ENCODE results near the gene PDE11A.

Gene PDE11A

DNA sequence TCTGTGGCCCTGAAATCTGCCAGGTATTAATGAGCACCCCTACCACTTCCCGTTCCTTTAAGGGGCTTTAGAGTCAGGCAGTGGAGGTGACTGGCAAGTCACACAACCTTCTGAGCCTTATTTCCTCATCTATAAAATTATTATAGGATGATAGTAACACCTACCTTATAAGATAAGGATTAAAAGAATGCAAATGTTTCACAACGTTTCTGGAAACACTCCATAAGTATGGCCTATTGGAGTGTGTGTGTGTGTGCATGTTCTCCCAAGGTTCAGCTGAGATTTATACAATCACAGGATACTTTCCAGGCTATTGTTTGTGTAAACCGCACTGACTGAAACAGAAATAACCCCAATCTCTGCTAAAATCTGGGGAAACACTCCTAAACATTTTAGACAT, 176.0 kb downstream of the PDE11A start:
- intact Hi-C loops (cut with DNase I), result no loop called here
- no peak for DNase-seq

DNA sequence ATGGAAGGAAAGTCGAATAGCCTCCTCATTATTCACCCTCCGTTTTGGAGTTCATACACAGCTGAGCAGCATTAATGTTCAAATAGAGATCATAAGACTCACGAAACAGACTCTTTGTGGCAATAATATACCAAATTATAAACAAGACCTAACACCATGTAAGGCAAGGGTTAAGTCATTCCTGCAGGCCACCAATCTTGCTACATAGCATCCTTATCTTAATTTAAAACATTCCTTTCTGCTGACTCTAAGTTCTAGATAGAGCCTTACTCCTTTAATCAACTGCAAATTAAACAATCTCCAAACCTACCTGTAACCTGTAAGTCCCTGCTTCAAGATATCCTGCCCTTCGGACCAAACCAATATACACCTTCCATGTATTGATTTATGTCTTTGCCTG, 178.0 kb downstream of the PDE11A start:
- intact Hi-C loops (cut with DNase I), result no loop called here
- no peak for DNase-seq

DNA sequence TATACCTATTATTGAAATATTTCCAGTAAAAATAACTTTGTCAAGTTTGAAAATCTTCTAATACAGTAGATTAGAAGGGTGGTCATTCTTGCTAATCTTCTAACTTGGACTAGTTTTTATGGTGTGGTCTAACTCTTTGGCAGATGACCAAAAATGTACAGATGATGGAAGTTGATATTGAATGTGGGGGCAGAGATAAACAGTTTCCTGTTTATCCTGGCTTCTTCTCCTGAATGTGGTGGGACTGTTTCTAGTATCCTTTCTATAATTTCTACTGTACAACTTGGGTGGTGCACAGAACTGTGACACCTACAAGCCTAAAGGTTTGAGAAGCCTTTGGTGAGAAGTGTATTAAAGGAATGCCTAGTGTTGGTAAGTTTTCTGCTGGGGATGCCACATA, 178.7 kb downstream of the PDE11A start:
- DNase-seq, result no peak
- intact Hi-C loops (cut with DNase I), result no loop called here

DNA sequence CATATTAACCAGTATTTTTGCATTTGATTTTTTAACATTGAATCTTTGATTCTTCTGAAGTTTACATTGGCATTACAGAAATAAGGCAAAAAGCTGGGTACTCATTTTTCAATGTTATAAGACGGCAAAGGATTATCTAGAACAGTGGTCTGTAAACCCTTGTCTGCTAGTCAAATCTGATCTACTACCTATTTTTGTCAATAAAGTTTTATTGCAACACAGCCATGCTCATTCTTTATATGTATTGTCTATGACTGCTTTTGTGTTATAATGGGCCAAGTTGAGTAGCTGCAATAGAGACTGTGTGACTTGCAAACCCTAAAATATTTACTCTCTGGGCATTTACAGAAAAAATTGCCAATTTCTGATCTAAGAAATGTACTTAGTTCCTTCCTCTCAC, 181.0 kb downstream of the PDE11A start:
- DNase-seq, result no peak
- intact Hi-C loops (cut with DNase I), result no loop called here

DNA sequence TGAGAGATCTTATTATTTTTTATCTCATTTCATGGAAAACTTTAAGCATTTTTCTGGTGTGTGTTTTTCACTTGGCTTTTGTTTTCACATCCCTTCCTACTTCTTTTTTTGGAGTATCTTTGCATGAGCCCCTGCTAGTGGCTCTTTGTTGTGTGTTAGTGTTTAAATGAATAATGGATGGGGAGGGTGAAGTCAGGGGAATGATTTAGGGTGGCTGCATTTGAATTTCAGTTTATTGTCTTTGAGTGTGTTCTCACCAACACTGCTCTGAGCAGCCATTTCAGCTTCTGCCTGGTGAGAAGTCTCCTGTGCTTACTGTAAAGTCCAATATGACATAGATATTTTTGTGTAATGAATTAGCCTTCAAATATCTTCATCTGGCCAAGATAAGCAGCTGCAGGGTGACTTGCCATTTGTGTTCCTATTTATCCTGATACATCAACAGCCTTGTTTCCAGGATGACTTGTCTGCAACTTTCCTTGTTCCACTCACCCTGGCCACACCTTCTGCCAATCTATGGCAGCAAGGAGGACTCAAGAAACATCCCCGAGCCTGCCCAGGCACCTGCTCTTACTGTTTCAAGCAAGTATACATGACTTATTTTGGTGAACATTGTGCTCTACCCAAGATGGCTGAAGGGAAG, 182.6 kb downstream of the PDE11A start:
- DNase-seq, result no peak
- intact Hi-C loops (cut with DNase I), result no loop called here

DNA sequence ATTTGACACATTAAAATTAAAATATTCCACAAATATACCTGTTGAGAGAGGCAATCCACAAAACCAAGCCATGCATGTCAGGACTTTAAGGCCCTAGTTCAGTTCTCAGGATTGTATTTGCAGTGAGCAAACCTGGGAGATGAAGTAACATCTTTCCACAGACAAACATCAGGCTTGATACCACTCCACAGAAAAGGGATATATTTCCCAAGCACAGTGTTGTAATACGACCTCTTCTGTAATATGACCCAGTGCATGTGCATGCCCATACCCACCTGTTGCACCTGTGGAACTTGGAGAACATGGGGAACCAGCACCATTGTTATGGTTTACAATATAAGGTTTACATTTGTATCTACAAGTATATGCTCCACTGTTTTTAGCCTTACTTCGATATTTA, 184.0 kb downstream of the PDE11A start:
- DNase-seq, result no peak
- intact Hi-C loops (cut with DNase I), result no loop called here

DNA sequence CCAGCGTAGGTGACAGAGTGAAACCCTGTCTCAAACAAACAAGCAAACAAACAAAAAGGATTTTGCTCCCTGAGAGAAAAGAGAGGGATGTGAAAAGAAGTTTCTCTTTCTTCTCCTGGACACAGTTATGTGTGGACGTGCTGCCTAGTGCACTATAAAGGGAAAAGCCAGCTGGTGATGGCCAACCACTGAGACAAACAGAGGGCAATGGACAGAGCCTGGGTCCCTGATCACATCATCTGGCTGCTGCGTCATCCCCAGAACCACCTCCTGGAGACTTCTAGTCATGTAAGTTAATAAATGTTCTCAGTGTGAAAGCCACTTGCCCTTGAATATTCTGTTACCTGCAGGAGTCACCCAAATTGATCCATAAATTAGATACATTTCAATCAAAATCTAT, 184.9 kb downstream of the PDE11A start:
- intact Hi-C loops (cut with DNase I), result no loop called here

DNA sequence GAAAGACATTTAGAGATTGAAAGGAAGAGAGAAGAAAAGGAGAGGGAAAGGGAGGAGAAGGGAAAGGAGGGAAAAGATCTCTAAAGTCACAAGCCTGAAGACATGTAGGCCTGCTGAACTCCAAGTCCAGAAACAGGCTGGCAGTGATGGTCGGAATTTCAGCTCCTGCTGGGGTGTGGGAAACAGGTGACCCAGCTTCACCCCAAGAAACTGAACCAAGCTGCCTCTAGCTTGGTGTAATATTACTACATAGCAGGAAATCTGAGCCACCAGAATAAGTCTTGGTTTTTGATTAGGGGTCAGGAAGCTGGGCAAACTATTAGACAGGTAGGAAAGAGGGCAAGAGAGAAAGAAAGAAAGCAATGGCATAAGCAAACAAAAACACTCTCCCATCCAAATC, 185.8 kb downstream of the PDE11A start:
- intact Hi-C loops (cut with DNase I), result no loop called here
- DNase-seq, result no peak

More for the DNA sequence above, 184.9 kb downstream of the PDE11A start:
- DNase-seq, result no peak

DNA sequence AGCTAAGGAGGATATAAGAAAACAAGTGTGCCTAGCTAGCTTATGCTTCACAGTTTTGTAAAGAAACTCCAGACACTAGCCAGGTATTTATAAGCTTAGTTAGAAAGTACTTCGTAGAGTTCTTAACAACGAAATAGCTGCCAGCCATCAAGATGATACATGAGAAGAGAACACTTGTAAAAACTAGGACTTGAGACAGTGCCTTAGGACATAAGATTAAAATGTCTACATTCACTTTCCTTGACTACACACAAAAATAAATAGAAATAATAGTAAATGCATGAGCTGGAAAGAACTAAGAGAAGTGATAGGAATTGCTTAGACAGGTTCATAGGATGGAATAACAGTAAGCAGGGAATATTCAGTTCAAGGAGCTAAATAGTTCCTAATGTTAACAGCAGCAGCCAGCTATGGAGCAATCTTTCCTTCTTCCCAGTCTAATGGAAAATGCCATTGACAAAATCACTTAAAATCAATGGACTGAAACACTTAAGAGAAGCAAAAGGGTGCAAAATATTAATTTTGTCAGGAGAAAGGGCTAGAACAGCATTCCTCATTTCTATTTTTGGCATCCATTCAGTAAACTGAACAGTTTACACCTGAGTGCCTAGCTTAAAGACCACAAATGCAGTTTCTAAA, 186.6 kb downstream of the PDE11A start:
- DNase-seq, result no peak
- intact Hi-C loops (cut with DNase I), result no loop called here

DNA sequence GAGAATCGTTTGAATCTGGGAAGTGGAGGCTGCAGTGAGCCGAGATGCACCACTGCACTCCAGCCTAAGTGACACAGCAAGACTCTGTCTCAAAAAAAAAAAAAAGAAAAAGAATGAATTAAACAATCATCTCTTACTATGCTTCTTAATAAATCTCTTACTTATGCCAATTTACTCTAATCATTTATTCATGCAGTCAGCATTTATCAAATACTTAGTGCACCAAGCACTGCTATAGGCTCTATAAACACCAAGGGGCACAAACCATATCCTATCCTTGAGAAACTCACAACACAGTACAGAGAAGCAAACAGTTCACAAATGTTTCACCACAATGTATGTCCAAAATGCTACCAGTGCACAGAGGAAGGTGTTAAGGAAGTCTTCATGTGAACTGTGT, 189.4 kb downstream of the PDE11A start:
- intact Hi-C loops (cut with DNase I), result no loop called here
- no peak for DNase-seq

DNA sequence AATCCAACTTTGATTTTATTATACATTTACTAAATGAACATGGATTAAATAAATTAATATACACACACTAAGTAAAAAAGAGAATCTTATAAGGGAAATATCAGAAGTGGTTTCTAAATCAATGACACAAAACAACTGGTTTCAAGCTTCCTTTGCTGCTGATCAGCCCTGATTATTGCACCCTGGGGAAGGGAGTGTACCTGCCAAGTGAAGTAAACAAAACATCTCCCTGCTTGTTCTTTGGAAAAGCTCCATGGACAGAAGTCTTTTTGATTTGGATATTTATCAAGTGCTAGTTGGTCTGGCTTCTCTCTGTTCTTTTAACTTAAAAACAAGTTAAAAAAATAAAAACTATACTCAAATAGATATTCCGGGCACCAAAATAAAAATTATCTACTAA, 190.1 kb downstream of the PDE11A start:
- intact Hi-C loops (cut with DNase I), result no loop called here
- DNase-seq, result no peak

DNA sequence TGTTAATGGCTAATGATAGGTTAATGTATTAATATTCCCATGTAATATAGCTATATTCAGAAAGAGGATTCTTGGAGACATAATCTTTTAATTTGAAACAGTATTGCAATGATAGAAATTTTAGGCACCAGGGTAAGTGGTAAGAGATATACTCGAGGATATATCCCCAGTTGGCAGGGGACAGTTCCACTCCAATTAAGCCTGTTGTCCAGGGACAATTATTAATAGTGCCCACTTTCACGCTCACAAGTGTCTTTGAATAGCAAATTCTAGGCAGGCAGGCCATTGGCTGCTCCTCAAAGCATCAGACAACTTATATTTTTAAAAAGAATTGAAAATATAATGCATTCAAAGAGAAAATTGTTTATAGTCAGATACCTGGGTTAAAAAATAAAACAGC, 190.7 kb downstream of the PDE11A start:
- intact Hi-C loops (cut with DNase I), result no loop called here
- DNase-seq, result no peak

DNA sequence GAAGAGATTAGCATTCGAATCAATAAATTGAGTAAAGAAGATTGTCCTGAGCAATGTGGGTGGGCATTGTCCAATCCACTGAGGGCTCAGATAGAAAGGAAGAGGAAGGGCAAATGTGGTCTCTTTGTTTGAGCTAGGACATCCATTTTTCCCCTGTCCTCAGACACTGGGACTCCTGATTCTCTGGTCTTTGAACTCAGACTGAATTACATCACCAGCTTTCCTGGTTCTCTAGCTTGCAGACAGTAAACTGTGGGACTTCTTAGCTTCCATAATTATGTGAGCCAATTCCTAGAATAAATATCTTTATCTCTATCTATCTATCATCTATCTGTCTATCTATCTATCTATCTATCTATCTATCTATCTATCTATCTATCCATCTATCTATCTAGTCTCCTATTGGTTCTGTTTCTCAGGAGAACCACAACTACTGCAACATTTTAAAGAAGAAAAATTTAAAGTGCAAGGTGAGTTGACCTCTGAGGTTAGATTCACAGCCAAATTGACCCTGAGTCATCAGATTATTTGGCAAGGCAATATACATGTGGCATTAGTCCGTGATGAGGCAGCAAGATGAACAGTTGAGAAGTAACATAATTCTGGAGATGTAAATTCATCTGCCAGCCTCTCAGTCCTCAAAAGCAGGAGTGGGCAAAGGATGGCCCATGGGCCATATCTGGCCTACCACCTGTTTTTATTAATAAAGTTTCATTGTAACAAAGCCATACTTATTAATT, 191.4 kb downstream of the PDE11A start:
- intact Hi-C loops (cut with DNase I), result no loop called here
- DNase-seq, result no peak

DNA sequence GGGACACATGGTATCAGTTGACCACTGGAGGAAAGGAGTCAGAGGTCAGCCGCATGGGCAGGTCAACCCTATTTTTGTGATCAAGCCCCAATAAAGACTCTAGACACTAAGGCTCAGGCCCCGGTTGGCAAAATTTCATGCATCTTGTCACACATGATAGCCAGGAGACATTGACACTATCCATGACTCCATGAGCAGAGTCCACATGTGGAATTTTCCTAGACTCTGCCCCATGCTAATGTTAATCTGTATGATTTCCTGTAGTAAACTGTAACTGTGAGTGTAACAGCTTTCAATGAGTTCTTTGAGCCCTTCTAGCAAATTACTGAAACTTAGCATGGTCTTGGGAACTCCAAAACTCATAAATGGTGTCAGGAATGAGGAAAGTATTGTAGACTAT, 192.3 kb downstream of the PDE11A start:
- intact Hi-C loops (cut with DNase I), result no loop called here
- no peak for DNase-seq

DNA sequence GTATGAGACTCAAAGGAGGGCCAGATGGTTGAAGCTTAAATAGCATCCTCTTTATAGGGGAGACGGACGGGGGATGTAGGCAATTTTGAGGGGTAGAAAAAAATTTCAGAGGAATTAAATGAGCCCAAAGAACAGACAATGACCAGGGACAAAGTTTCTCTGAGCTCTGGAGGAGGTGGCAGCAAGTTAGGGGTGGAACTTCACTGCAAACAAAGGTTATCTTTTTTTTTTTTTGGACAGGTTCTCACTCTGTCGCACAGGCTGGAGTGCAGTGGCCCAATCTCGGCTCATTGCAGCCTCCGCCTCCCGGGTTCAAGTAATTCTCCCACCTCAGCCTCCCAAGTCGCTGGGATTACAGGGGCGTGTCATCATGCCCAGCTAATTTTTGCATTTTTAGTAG, 195.6 kb downstream of the PDE11A start:
- no peak for DNase-seq
- intact Hi-C loops (cut with DNase I), result no loop called here

DNA sequence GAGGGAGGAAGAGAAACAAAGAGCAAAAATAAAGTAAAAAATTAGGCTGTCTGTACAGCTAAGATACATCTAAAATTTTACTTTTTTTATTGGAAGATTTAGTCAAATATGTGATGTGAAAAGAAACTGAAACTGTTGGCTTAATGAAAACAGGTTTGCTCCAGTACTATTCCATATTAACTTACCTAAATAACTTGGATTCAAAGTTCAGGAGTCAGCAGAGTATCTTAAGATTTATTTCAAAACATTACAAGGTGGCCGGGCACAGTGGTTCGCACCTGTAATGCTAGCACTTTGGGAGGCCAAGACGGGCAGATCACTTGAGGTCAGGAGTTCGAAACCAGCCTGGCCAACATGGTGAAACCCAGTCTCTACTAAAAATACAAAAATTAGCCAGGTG, 197.9 kb downstream of the PDE11A start:
- DNase-seq, result no peak
- intact Hi-C loops (cut with DNase I), result no loop called here

DNA sequence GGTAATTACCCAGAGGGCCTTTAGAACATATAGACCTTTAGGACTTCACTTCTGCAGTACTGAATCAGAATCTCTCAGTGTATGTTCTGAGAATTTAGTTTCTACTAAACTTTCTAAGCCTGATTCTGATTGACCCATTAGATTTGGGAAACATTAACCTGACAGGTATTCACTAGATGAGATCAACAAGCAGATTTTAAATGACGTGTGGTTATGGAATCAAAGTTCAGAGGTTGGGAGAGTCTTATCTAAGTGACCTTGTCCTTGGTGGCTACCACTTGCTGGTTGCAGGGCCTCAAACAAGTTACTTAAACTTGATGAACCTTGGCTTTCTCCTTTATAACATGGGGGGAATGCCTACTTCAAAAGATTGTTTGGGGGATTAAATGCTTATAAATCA, 198.7 kb downstream of the PDE11A start:
- no peak for DNase-seq
- intact Hi-C loops (cut with DNase I), result no loop called here

DNA sequence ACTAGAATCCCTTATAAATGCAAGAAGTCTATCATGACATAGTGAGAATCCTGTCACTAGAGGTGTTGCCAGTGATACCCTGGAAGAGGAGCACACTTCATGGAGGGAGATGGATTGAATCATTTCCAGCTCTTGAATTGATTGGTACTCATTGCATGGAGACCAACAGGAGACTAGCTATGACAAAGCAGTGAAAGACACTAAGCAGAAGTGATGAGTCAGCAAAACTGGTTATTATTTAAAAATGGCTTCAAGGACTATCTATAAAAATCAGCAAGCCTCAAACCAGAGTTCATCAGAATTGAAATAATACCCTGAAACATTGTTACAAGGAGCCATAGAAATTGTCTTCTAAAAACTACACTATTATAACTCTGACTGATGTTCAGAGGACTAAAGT, 200.3 kb downstream of the PDE11A start:
- DNase-seq, result no peak
- intact Hi-C loops (cut with DNase I), result no loop called here

DNA sequence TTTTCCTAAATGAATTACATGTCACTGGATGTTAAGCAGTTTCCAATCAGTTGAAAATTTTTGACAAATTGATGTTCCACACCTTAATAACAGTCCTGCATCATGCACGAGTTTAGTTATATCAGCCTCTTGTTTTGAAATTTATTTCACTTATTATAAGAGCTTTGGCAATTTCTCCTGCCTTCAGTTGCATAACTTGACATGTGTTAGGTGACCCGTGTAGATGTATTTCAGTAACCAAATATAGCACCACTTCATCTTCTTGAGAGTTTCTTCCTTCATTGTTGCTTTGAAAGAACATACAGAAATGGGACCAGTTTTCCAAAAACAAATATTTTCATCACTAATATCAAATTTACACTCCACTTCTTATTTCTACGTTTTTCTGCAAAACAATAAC, 202.7 kb downstream of the PDE11A start:
- intact Hi-C loops (cut with DNase I), result no loop called here
- DNase-seq, result no peak

DNA sequence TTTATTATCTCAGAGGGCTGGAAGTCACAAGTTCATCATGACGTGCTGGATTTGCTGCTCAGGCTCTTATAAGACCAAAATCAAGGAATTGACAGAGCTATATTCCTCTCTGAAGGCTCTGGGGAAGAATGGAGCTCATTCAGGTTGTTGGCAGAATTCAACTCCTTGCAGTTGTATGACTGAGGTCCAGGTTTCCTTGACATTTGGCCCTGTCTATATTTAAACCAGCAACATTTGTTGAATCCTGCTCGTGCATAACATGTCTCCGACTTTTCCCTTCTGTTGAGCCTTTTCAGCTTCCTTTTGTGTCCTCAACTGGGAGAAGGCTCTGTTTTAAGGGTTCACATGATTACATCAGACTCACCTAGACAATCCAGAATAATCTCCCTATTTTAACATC, 203.4 kb downstream of the PDE11A start:
- intact Hi-C loops (cut with DNase I), result no loop called here
- no peak for DNase-seq

DNA sequence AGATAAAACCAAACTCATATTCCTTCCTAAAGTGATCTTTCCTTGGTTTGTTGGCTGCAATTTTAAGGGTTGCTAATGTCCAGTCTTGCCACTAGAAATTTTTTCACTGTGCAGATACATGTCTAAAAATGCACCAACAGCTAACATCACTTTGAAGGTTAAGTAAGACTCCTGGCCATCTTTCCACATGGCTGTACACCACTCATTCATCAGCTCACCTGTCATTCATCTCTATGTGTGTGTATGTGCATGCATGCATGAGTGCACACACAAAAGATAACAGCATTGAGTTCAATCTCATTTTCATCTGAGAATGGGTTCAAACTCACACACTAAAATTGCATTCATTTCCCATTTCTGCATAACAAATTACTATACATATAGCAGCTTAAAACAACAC, 203.8 kb downstream of the PDE11A start:
- DNase-seq, result no peak

More for the DNA sequence above, 203.8 kb downstream of the PDE11A start:
- intact Hi-C loops (cut with DNase I), result no loop called here

Data from head of caudate nucleus (tissue), 42 donors.